MV-4-11 (cell line): ENCODE results near the gene ADIPOR2.

ENCODE experiments used
- DNase-seq: peaks from one replicate; lab custom pipeline; 2025; lab: John Stamatoyannopoulos, UW

The ADIPOR2 gene

DNA sequence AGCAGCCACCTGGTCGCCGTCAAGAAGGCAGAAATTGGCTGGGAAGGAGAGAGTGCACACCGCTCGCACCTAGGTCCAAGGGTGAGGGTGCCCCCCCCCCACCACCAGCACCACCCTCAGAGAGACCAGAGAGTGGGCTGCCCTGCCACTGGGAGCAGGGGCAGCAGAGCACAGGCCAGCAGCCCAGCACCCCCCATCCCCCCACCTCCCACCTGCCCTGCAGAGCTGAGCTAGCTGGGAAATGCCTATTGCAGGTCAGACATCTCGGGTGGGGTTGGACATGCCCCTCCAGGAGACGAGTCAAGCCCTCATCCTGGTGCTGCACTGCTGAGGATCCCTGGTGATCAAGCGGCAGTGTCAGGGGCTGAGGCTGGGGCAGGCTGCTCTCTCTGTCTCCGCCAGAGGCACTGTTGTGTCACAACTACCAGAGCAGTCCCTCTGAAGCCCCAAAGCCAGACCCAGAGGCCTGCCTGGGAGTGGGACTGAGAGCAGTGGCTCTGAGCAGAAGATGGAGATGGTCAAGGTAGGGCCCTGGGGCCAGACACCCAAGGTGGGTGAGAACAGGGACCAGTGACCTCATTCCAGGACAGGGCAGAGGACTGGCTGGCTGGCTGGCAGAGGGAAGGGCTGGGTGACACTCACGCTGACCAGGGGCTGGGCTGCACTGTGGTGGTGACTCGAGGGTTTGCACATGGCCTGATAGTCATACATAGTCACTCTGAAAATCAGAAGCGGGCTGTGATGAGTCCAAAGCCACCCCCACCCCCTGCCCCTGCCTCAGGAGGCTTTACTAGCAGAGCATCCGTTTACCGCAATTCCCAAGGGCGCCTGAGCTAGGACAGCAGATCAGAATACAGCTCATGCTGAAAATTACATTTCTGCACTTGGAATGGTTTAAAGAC is 109.8 kb downstream of the ADIPOR2 start:
- no peak for DNase-seq

DNA sequence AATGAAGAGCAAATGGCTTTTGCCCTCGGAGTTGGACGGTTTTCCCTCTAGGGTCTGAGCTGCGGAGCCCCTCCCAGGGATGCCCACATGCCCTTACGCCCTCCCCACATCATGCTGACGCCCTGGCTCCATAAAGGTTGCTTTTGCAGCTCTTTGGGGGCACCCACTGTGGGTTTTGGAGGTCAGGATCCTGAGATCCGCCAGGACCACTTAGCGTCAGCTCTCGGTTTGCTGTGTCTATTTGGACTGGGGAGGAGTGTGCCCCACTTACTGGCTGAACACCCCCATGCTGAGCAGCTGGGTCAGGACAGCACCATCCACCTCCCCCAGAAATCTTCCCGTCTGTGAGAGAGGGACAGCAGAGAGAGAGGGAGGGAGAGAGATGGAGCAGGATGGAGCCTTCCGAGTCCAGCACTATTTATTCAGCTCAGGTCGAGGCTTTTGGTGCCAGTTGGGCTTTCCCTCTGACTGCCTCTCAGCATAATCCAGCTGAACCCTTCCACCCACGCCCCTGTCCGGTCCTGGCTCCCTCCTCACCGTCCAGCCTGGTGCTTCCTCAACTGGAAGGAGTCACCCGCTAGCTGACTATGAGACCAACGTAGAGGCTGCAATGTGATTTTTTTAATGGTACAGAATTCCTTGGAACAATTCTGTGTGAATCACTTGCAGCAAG is 110.6 kb downstream of the ADIPOR2 start:
- no peak for DNase-seq

DNA sequence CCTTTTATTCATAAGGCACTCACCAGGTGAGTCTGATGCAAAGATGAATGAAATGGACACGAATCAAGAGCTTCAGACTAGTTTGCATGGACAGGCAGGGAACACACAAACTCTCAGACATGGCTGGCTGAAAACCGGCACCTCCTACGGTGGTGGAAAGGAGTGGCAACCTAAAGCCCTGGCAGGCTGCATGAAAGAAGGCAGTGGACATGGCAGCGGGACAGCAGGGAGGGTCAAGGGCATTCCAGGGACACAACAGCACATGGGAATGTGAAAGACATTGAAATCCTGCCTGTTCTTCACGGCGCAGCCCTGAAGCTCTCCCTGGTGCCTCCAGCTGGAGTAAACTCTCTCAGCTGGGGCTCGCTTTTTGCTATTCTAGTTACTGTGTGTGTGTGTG is 112.9 kb downstream of the ADIPOR2 start:
- DNase-seq: no peak

DNA sequence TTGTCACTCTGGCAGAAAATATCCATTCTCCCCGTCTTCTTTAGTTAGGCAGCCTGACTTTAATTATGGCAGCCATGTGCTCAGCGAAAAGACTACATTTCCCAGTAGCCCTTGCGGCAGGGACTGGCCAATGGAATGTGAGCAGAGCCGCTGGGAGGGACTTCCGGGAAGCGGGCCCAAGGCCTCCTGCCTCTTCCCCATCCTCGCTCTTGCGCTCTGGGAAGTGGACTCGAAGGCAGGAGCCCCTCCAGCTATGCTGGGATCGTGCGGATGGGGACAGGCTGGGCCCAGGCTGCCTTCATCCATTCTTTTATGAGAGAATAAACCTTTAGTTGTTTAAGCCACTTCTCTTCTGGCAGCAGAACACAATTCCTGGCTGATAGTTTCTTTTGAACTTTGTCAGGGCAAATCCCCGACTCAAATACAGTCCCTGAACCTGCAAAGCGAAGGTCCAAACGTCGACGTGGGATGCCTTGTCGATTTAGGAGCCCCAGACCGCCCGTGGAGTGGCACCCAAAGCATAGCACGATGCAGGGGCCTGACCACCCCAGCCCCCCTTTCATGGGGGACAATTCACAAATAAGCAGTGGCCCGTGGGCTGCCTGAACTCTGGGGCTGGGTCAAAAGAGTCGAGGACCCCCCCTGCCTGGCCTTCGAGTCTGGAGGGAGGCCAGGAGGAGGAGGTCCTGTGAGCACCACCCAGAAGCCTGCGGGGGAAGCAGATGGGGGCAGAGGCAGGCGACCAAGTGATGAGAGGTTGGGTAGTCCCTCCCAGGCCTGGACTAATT is 113.9 kb downstream of the ADIPOR2 start:
- peak; percentile 62 for DNase-seq

DNA sequence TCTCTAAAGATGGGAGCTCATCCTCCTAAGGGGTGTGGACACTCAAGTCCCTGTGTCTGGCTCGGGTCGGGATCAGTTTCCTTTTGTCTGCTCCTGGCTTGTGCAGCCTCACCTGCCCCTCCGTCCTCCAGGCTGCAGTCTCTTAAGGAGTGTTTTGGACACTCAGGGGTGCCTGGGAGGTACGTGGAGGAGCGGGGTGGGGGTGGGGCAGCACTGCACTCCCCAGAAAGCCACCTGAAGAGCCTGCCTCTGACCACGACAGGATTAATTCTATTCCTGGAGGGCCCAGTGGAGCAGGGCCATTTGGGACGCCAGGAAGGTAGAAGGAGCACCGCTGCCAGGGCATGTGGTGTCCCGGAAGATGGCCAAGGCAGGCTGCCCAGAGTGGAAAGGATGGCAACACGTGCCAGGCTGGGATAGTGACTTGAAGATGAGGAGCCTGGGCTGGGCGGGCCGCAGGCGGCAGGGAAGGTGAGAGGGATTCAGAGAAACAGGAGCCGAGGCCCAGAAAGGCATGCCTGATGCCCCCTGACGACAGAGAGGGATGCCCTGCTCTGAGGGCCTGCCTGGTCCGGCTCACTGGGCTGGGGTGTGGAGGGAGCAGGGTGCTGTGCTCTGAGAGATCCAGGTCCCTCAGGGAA is 114.7 kb downstream of the ADIPOR2 start:
- no peak for DNase-seq

DNA sequence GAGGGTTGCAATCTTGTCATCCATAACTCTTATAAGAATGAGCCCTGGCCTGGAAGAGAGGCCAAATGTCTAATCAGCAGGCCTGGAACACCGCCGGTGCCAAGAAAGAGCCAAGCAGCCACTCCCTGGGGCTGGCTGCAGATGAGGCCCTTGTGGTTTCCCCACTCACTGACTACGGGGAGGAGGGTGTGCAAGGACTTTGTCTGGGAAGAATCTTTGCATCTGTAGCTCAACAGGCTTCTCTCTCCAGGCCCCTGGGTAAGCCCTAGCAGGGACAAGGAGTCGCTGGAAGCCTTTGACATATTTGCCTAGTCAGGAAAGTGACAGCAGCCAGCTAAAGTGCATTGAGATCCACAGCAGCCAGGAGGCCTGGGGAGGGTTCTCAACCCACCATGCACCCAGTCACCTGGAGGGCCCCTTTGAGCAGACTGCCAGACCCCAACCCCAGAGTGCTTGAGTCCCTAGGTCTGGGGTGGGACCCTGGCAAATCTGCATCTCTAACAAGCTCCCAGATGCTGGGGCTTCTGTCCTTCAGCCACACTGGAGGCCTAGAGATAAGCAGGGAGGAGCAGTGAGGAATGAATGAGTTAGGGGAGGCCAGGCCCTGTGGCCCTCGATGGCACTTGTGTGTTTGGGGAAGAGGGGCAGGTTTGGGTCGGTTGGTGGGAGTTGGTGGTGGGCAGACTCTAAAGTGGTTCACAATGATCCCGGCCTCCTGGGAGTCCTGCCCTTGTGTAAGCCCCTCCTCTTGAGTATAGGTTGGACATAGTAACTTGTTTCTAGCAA is 115.6 kb downstream of the ADIPOR2 start:
- DNase-seq: no peak

DNA sequence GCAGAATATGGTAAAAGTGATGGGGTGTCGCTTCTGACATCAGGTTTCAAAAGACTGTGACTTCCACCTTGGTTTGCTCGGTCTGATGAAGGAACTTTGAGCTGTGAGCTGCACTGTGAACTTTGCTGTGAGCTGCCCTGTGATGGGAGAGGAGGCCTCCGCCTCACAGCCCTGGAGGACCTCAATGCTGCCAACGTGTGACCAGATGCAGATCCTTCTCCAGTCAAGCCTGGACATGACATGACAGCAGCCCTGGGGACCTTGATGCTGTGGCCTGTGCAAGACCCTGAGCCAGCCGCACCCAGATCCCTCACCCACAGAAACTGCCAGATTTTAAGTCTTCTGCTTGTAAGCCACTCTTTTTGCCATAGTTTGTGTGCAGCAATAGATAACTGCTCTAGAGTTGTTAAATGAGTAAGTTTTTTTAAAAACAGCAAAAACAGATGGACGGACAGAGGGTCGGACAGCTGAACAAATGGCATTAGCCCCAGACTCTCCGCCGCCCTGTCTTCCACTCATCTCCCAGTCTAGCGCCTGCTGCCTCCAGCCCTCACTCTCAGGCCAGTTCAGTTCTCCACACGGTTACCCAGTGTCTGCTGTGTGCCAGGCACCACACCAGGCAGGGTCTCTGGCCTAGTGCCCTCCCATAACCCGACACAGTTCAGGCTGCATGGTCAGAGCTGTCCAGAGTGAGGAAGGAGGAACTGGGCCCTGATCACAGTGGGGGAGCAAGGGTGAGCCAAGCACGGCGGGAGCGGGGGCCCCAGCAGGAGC is 116.4 kb downstream of the ADIPOR2 start:
- DNase-seq: no peak

DNA sequence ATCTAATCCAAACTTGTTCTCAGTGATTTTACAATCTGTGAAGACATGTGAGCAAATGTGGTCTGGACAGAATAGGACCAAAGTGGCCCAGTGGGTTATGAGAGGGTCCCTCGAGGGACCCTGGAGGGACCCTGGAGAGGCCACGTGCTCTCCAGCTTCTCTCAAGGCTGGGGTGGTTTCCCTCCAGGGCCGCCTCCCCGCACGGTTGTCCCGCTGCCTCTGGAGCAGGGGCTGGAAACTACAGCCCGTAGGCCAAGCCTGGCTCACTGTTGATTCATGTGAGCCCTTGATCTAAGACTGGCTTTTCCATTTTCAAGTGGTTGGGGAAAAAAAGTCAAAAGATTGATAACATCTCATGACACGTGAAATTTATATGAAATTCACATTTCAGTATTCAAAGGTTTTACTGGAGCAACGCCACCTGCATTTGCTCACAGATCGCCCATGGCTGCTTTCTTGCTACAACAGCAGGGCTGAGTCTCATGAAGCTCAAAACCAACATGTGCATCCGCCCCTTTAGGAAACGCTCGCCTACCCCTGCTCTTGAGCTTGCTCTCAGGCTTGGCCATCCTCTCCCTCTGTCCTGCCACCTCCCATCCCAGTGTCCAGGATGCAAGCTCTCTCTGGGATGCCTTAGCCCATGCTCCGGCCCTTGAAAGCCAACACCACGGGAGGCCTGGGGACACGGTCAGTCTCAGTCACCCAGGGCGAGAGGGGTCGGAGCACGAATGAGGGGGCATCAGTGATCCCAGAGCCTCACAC is 117.3 kb downstream of the ADIPOR2 start:
- no peak for DNase-seq

DNA sequence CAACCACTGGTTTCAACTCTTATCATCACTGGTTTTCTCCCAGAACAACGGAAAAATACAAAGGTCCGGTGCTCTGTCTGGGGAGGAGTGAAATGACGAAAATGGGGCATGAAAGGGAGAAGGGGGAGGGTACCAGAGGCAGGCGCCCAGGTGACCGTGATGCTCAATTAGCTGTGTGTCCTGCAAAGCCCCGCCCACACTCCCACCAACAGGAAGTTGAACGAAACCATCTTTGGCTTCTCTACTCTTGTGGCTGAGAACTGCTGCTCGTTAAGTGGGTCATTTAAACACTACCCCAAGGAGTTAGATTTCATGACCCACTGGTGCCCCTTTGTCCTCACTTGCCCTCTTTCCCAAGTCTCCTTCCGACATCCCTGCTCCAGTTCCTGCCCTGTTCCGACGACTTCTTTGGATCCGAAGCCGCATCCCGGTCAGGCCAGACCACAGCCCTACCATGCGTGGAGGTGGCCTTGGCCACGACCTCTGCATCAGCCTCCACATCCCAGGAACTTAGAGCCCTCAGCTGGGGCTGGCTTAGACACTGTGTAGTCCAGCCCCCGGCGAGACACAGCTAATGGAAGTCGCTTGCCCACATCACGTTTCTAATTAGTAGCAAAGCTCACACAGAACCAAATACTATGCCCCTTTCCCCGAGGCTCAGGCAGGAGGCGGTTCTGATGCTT is 118.1 kb downstream of the ADIPOR2 start:
- peak; percentile 66 for DNase-seq

DNA sequence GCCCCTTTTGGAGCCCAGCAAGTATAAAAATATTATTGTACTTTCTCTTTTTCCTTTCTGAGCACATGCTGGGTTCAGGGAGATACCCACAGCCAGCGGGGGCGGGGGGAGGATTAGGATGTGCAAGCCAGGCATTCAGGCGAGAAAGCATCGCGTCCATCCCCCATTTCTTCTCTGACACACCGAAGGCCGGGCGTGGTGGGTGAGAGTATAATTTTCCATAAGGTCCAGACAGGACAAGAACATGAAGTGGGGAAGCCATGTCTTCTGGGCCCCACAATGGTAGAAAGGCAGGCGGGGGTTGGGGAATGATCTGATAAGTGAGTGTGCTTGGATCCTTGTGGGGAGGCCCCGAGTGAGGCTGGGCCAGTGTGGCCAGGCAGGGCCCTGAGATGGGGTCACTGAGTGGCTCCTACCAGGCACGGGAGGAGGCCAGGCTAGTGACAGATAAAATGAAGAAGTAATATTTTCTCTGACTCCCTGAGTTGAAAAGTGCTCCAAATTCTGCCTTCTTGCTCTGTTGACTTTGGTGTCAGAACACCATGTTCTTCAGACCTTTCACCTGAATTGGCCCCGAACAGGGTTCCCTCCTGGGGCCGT is 118.8 kb downstream of the ADIPOR2 start:
- peak; percentile 29 for DNase-seq

DNA sequence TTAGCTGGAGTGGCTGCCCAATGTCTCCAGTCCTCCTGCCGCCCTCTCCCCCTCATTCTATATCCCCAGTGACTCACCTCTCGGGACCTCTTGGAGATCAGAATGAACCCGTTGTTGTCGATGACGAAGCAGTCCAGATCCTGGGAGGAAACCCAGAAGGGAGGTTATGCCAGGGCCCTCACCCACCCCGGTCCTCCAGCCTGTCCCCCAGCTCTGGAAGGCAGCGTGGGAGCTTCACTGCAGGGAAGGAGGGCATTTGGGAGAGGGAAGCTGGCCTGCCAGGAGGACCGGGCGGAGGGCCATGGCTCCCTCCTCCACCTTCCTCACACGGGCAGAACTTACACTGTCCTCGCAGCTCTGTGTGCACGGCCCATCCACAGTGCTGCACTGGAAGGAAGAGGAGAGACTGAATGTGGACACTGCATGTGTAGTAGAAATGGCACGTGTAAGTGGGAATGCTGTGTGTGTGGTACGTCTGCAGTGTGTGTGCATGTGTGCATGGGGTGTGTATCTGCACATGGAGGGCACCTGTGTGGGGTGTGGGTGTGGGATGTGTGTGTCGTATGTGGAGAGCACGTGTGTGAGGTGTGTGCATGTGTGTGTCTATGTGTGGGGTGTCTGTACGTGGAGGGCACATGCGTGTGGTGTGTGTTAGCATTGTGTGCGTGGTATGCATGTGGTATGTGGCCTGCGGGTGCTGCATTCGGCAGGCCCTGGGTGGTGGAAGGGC is 119.5 kb downstream of the ADIPOR2 start:
- peak; percentile 29 for DNase-seq

DNA sequence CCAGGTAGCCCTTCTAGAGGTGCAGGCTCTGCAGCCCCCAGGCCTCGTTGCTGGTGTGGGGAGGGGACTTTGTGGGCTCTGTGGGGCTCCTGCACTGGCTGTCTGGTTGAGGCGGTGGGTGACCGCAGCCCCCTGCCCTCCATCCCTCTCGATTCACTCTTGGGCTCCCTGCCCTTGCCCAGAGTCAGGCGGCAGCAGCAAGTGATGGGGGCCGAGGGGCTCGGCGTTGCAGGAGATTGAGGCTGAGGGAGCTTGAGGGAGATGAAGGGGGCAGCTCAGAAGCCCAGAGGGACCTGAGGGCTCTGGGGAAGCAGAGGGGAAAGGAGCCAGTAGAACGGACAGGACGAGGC is 120.0 kb downstream of the ADIPOR2 start:
- DNase-seq: no peak

DNA sequence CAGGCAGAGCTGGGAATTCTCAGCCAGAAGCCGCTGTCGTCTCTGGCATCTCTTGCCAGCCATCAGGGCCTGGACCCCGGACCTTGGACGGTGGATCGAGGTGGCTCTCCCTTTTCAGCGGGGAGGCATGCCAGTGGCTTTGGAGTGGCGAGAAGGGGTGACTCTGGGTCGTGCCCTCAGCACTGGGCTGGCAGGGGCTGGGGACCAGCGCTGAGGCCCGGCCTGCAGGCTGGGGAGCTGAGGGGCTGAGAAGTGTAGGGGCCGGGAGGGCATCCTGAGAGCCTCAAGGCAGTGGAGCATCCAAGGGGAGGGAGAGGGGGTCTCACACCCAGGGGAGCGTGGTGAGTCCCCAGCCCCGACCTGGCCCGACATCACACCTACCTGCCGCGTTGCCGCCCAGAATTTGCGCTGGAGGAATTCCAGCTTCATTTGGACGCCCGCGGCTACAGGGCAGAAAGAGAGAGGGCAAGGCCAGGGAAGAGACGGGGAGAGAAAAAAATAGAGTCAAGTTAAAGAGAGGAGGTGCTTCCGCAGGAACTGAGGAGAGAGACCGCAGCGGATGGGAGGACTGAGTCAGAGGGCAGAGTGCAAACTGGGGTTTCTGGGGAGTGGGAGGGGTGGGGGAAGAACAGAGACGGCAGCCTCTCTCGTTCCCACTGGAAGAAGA is 120.5 kb downstream of the ADIPOR2 start:
- peak; percentile 91 for DNase-seq

DNA sequence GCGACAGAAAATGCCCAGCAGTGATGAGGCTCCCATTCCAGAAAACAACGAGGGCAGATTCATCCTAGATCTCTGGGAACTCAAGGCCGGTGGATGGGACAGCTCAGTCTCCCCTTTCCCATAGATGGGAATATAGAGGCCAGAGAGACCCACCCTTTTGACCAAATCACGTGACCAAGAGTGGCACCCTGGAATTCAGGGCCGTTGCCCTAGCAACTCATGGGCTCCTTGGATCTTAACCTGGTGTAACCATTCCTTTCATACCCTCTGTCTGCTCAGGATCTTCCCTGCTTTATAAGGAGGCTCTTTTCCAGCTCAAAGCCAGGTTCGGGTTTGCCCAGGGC is 121.0 kb downstream of the ADIPOR2 start:
- DNase-seq: no peak

DNA sequence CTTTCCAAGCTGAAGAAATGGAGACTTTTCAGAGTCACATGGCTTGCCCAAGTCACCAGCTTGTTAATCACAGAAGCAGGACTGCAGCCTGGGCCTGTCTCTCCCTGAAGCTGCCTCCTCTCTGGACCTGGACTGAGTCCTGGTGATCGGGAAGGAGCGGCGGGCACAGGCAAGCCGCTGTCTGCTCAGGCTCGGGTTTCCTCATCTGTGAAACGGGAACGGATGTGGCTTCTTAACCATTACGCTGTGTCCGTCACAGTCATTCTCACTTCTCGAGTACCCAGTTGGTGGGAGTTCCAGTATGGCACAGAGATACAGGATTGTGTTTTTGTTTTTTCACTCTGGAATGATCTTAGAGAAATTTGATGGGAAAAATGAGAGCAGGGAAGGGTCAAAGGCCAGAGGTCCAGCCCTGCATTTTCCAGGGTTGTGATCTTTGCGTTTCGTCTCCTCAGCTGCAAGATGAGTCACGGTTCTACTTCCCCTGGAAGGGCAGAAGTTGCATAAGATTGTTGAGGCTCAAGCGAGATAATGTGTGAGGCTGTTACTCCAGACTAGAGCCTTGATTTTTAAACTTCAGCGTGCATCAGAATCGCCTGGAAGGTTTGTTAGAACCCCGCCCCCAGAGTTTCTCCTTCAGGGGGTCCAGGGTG is 121.9 kb downstream of the ADIPOR2 start:
- DNase-seq: peak; percentile 94

DNA sequence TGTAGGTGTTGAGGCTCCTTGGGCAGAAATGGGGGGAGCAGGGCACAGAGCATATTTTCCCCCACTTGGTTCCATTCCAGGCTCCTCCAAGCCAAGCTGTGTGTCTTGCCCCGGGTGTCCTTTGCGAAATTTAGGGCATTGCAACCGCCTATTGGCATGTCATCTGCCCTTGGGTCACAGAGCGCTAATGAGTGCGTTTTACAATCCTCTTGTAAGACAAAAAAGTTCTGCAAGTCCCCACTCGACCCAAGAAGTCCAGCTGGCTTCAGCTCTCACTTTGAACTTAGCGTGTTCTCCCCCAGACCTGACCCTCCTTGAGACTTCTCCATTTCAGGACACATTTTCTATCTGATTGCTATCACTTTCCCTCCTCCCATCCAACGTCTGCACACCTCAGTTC is 123.4 kb downstream of the ADIPOR2 start:
- DNase-seq: peak; percentile 61

DNA sequence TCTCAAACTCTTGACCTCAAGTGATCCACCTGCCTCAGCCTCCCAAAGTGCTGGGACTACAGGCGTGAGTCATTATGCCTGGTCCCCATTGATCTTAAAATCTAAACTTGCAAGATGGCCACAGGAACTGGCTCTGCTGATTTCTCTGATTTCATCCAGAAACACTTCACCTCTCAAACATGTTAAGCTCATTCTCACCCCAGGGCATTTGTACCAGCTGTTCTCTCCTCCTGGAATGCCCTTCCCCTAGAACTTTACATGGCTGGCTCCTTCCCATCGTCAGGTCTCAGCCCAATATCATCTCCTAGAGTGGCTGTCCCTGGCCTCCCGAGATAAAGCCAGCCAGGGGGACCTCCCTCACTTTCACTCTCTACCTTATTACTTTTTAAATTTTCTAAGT is 124.2 kb downstream of the ADIPOR2 start:
- no peak for DNase-seq
